NK-92 (cell line): ENCODE results near the gene STK32C.

Source experiments
- DNase-seq: peaks from one replicate; lab custom pipeline; 2025; ENCODE audit not compliant: unreplicated experiment; lab: John Stamatoyannopoulos, UW

STK32C gene

GRCh38 chr10:132189016-132189415, 118.7 kb downstream of the STK32C start:
- no peak for DNase-seq

- no peak for DNase-seq
Observed at GRCh38 chr10:132188331-132188730, 119.4 kb downstream of the STK32C start.

- DNase-seq: no peak
Observed at GRCh38 chr10:132187430-132188138, 120.2 kb downstream of the STK32C start.

- DNase-seq: no peak
Observed at GRCh38 chr10:132186488-132187429, 121.0 kb downstream of the STK32C start, which contains the start of gene DPYSL4. TSS of gene DPYSL4 (plus strand) at chr10:132186948. CDS start at chr10:132187064, 116 bp downstream.

- no peak for DNase-seq
Observed at GRCh38 chr10:132185601-132186487, 121.9 kb downstream of the STK32C start.

- no peak for DNase-seq
Observed at GRCh38 chr10:132184816-132185593, 122.7 kb downstream of the STK32C start.

- DNase-seq: no peak
Observed at GRCh38 chr10:132183046-132183445, 124.7 kb downstream of the STK32C start.

- DNase-seq: no peak
Observed at GRCh38 chr10:132182591-132182990, 125.2 kb downstream of the STK32C start.

- no peak for DNase-seq
Observed at GRCh38 chr10:132181691-132182425, 125.9 kb downstream of the STK32C start.

- DNase-seq: no peak
Observed at GRCh38 chr10:132180736-132181135, 127.0 kb downstream of the STK32C start.

- no peak for DNase-seq
Observed at GRCh38 chr10:132179551-132180392, 128.0 kb downstream of the STK32C start.

- DNase-seq: no peak
Observed at GRCh38 chr10:132178672-132179545, 128.8 kb downstream of the STK32C start.

GRCh38 chr10:132178046-132178445, 129.7 kb downstream of the STK32C start:
- DNase-seq: no peak

- DNase-seq: no peak
Observed at GRCh38 chr10:132176623-132177500, 130.9 kb downstream of the STK32C start.

- no peak for DNase-seq
Observed at GRCh38 chr10:132175907-132176581, 131.7 kb downstream of the STK32C start.

GRCh38 chr10:132175408-132175807, 132.3 kb downstream of the STK32C start:
- no peak for DNase-seq
